Keratinocyte (primary cell): ENCODE measurements around the gene CFAP157. TPM values are rescaled to one million over a fixed set of nuclear protein-coding genes. Genes with fewer than 3 reads are reported as not detected.

Experiments used
- DNase-seq: peaks from one replicate; pipeline ENCODE4 v3.0.0-alpha.2; 2011; ENCODE audit warnings: low read depth, missing footprints, low spot score
- FAIRE-seq: peaks from 2 replicates; lab custom pipeline; 2011; peaks lifted over from hg19 to GRCh38; lab: Jason Lieb, UNC
- H2AFZ ChIP-seq: 2 replicates; pipeline ENCODE4 v1.6.0; 2012; ENCODE audit warnings: low read length, control low read depth, inconsistent platforms; ENCODE audit not compliant: control insufficient read depth
- H3K27ac ChIP-seq: 2 replicates; pipeline ENCODE4 v1.5.1; 2011; ENCODE audit warnings: low read length; ENCODE audit not compliant: control insufficient read depth, insufficient read depth
- H3K27me3 ChIP-seq: 3 replicates; pipeline ENCODE4 v1.6.0; 2011; ENCODE audit warnings: low read length; ENCODE audit not compliant: control insufficient read depth, insufficient read depth; ENCODE audit errors: extremely low read depth
- H3K36me3 ChIP-seq, 2 experiments: 2 replicates in 1 of 2; 3 replicates in 1 of 2; pipeline ENCODE4 v1.5.1; 2011; ENCODE audit warnings: low read length in 2 of 2, mild to moderate bottlenecking in 1 of 2; ENCODE audit not compliant: control insufficient read depth in 2 of 2, insufficient read depth in 2 of 2; ENCODE audit errors: extremely low read depth in 1 of 2
- H3K4me1 ChIP-seq: 3 replicates; pipeline ENCODE4 v1.5.1; 2011; ENCODE audit warnings: low read length; ENCODE audit not compliant: control insufficient read depth, insufficient read depth; ENCODE audit errors: extremely low read depth
- H3K4me2 ChIP-seq: 3 replicates; pipeline ENCODE4 v1.6.0; 2011; ENCODE audit warnings: low read depth, low read length; ENCODE audit not compliant: control insufficient read depth, insufficient read depth; ENCODE audit errors: extremely low read depth
- H3K4me3 ChIP-seq, 3 experiments: fragments of 200-600 bp in 1 of 3; sonication (generic) in 1 of 3; 2 replicates in 2 of 3; 3 replicates in 1 of 3; pipeline ENCODE4 v1.5.1; 2011 to 2016; ENCODE audit warnings: low read length in 3 of 3, mild to moderate bottlenecking in 3 of 3, control low read depth in 2 of 3, inconsistent platforms in 1 of 3, low read depth in 1 of 3, mixed read lengths in 1 of 3, mixed run types in 1 of 3, moderate library complexity in 1 of 3; ENCODE audit not compliant: control insufficient read depth in 2 of 3, insufficient read depth in 2 of 3; ENCODE audit errors: extremely low read depth in 1 of 3
- H3K79me2 ChIP-seq: 2 replicates; pipeline ENCODE4 v1.6.0; 2012; ENCODE audit warnings: low read length; ENCODE audit not compliant: control insufficient read depth, insufficient read depth
- H3K9ac ChIP-seq: 3 replicates; pipeline ENCODE4 v1.6.0; 2011; ENCODE audit warnings: low read length; ENCODE audit not compliant: control insufficient read depth, insufficient read depth; ENCODE audit errors: extremely low read depth
- H3K9me1 ChIP-seq: 3 replicates; pipeline ENCODE4 v1.6.0; 2011; ENCODE audit warnings: low read length; ENCODE audit not compliant: control insufficient read depth, insufficient read depth; ENCODE audit errors: extremely low read depth
- H3K9me3 ChIP-seq: 2 replicates; pipeline ENCODE4 v1.5.1; 2012; ENCODE audit warnings: low read depth, low read length; ENCODE audit not compliant: control insufficient read depth
- H4K20me1 ChIP-seq: 3 replicates; pipeline ENCODE4 v1.6.0; 2011; ENCODE audit warnings: low read length; ENCODE audit not compliant: control insufficient read depth, insufficient read depth; ENCODE audit errors: extremely low read depth
- EZH2 ChIP-seq: IDR thresholded peaks from one replicate; pipeline ENCODE4 v1.6.1; 2012; ENCODE audit warnings: inconsistent platforms, mild to moderate bottlenecking, low read length, moderate library complexity
- dilution Hi-C: fragments of 300-500 bp; cut with MboI; formaldehyde crosslinking; loops from one replicate; pipeline ENCODE4 v1.7.0; 2020; ENCODE audit warnings: low sequenced_read_pairs; ENCODE audit not compliant: extremely low pct_ligation_motif_present
- polyA plus RNA-seq, 5 experiments: library from polyadenylated mRNA; depleted of rRNA in 3 of 5; stranded (reverse) in 3 of 5; stranded (forward) in 1 of 5; unstranded in 1 of 5; fragments of >200 nt; gene quantifications; 1 replicate in 1 of 5; 2 replicates in 3 of 5; 3 replicates in 1 of 5; pipeline versions ENCODE4 v1.2.1 to v1.2.3, GENCODE V29; 2011 to 2012; ENCODE audit warnings: missing spikeins in 2 of 5, low read depth in 1 of 5, low replicate concordance in 1 of 5
- TF ChIP-seq, protein P1 (sequence below), 3 experiments: IDR thresholded peaks in 1 of 3; conservative IDR thresholded peaks in 1 of 3; optimal IDR thresholded peaks in 1 of 3; 2 replicates in 2 of 3; 3 replicates in 1 of 3; pipeline versions ENCODE3 to v1.5.1; 2011; ENCODE audit warnings: low read length in 3 of 3, mild to moderate bottlenecking in 3 of 3, moderate library complexity in 2 of 3, control low read depth in 1 of 3, inconsistent platforms in 1 of 3; ENCODE audit not compliant: insufficient read depth in 2 of 3; ENCODE audit errors: extremely low read depth in 1 of 3

The CFAP157 gene
- polyA plus RNA-seq, 1 donor (not counting 4 experiments of a cell fraction or from before 2014, with no cell fraction given) = not detected

DNA sequence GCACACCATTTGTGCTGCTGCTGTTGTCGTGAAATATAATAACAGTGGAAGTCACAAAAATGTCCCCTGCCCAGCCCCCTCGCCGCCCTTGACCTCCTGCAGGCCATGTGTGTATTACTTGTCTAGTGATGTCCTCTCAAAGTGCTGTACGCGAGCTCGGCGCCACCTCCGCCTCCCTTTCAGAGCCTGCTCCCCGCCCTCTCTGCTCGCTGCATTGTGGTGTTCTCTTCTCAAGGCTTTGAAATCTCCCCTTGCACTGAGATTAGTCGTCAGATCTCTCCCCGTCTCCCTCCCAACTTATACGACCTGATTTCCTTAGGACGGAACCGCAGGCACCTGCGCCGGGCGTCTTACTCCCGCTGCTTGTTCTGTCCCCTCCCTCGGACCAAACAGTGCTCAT is 14.7 kb upstream of the CFAP157 start:
- dilution Hi-C loops = no loop called here
- Histone ChIP-seq H2AFZ (no peak overlapping the region), H3K79me2 (no peaks in the 10 kb centered on the region), H4K20me1 (no peaks in the 10 kb centered on the region), H3K9ac (no peak overlapping the region), H3K36me3 (peaks cover 14% of the 10 kb centered on the region in 2 experiments), H3K4me1 (no peaks in the 10 kb centered on the region), H3K4me3 (no peak overlapping the region), H3K27me3 (no peaks in the 10 kb centered on the region), H3K9me3 (no peaks in the 10 kb centered on the region), H3K4me2 (no peak overlapping the region), H3K27ac (no peak overlapping the region), H3K9me1 (no peaks in the 10 kb centered on the region)
- FAIRE-seq = no peak
- no peak for DNase-seq
- TF ChIP-seq, protein P1, sequence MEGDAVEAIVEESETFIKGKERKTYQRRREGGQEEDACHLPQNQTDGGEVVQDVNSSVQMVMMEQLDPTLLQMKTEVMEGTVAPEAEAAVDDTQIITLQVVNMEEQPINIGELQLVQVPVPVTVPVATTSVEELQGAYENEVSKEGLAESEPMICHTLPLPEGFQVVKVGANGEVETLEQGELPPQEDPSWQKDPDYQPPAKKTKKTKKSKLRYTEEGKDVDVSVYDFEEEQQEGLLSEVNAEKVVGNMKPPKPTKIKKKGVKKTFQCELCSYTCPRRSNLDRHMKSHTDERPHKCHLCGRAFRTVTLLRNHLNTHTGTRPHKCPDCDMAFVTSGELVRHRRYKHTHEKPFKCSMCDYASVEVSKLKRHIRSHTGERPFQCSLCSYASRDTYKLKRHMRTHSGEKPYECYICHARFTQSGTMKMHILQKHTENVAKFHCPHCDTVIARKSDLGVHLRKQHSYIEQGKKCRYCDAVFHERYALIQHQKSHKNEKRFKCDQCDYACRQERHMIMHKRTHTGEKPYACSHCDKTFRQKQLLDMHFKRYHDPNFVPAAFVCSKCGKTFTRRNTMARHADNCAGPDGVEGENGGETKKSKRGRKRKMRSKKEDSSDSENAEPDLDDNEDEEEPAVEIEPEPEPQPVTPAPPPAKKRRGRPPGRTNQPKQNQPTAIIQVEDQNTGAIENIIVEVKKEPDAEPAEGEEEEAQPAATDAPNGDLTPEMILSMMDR (optimal IDR thresholded peaks at IDR 0.05 in 1 of 3, IDR thresholded peaks at IDR 0.05 in 1 of 3, conservative IDR thresholded peaks at IDR 0.05 in 1 of 3; ENCODE audit: extremely low read depth in 1 of 3, insufficient read depth in 2 of 3, low read length in 3 of 3) = no peak
- no peak for TF ChIP-seq EZH2

DNA sequence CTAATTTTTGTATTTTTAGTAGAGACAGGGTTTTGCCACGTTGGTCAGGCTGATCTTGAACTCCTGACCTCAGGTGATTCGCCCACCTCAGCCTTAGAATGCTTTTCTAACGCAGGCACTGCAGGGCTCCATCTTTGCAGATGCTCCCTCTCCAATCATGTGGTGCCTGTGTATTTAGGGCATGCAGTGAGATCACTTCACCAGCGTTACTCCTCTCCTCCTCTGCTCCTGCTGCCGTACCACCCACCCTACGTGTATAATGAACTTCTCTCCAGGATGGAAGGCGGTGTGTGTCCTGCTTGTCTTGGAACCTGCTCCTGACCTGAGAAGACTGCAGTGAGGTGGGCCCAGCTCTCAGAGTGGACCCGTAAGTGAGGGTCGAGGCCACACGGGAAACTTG is 13.6 kb upstream of the CFAP157 start:
- Histone ChIP-seq H2AFZ (no peak overlapping the region), H4K20me1 (no peaks in the 10 kb centered on the region), H3K9ac (no peak overlapping the region), H3K4me2 (no peak overlapping the region), H3K9me3 (no peaks in the 10 kb centered on the region), H3K4me1 (no peaks in the 10 kb centered on the region), H3K9me1 (no peaks in the 10 kb centered on the region), H3K79me2 (no peaks in the 10 kb centered on the region), H3K4me3 (no peak overlapping the region), H3K27me3 (no peaks in the 10 kb centered on the region), H3K36me3 (peaks cover 11 to 14% of the 10 kb centered on the region in 2 experiments), H3K27ac (no peak overlapping the region)
- dilution Hi-C loops = no loop called here
- TF ChIP-seq, protein P1 (optimal IDR thresholded peaks at IDR 0.05 in 1 of 3, IDR thresholded peaks at IDR 0.05 in 1 of 3, conservative IDR thresholded peaks at IDR 0.05 in 1 of 3; ENCODE audit: extremely low read depth in 1 of 3, insufficient read depth in 2 of 3, low read length in 3 of 3) = no peak
- no peak for TF ChIP-seq EZH2
- DNase-seq = no peak
- no peak for FAIRE-seq
